HS-27A (cell line): ENCODE results near the gene FAM107A.

Experiments
- DNase-seq: peaks from one replicate; pipeline ENCODE4 v3.0.0-alpha.2; 2012; ENCODE audit warnings: low read depth, missing footprints

FAM107A gene

DNA sequence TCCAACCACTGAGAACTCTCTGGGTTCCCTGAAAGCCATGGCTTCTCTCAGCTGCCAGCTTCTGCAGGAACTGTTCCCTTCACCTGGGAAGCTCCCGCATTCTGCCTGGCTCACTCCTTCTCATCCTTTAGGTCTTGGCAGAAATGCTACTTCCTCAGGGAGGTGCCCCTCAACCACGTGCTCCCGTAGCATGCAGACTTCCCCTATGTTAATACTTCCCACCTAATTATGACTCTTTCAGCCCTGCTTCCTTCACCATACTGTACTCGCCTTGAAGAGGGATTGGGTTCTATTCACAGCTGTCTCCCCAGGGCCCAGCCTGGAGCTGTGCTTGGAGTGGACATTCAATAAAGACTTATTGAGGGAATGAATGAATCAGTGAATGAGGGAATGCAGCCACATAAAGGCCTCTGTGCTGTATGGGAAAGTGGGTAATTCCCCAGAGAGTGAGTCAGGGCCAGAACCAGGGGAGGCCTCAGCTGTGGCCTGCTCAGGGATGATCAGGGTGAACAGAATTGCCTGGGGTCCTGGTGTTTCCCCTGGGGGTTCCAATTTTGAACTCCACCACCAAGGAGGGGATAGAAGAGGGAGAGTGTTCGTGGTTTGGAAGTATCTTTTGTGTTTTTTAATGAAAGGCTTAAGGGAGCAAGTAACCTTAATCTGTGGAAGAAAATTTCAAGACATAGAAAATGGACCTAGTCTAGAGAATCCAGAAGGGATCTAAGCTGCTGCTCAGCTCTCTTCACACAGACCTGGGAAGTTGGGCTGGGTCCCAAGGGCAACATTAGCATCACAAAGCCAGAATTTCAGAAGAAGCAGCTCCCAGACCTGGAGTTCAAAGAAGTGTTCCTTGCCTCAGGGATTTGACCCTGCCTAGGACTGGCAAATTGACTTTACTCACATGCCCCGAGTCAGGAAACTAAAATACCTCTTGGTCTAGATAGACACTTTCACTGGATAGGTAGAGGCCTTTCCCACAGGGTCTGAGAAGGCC lies 14.6 kb upstream of the FAM107A start:
- DNase-seq: no peak

GRCh38 chr3:58588030-58588614 lies 10.9 kb upstream of the FAM107A start:
- no peak for DNase-seq

DNA sequence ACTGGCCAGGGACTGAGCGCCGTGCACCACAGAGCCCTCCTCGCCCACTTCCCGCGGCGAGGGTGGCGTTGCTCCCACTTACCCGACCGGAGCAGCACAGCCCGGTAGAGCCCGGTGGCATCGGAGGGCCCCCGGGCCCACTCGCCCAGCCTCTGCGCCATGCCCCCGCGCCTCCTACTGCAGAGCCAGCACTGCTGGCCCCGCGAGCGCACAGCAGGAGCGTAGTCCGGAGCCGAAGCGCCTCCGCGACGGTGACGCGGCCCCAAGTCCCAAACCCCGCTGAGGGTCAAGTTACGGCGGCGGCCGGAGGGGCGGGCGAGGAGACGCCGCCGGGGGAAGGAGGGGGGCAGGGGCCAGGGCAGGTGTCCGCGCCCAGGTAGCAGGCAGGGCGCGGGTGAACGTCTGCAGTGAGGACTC lies 9.6 kb upstream of the FAM107A start:
- no peak for DNase-seq

DNA sequence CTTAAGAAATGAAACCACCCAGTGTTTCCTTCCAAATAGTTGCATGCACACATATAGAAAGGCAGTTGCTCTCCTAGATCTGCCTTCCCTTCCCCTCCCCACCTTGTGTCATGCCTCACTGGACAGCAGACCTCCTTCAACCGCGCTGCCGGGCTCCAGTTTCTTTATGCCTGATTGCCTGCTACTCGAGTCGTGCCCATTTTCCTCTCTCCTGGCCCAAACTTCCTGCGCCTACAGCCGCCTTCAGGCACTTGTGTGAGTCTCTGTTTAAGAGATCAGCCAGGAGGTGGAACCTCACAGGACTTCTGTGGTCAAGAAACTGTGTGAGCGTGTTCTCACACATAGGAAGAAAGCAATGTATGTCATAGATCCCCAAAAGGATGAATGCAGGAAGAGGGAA lies 8.8 kb upstream of the FAM107A start:
- DNase-seq: no peak

DNA sequence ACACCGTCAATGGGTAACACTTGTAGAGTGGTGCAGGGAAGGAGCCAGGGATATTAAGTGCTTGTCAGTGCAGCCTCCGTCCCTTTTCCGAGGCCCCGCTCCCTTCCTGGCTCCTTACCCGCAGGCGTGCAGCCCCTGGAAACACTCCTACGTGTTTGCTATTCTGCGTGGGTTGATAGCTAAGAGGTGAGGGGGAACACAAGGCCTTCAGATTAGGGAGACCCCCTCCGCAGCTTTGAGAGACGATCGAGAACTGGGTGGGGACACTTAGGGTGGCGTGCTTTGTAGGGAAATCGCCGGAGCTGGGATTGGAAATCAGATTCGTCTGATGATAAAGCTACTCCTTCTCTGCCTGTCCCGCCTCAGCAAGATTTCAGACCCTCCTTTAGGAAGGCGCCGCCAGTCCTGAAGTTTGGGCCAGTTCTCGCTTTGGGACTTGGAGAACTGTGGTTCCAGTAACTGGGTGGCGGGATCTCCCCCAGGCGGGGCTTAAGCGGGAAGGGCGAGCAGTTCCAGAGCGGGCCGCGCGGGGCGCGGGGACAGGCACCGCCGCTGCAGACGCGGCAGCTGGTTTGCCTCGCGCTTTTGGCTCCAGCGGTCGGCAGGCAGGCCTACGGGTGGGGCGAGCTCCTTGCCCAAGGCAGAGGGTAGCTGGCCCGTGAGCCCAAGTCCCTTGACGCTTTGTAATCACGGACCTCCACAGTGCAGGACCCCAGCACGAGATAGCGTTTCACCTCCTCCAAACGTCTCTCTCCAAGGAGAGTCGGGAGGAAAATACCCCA lies 8.0 kb upstream of the FAM107A start:
- peak; percentile 42 for DNase-seq

DNA sequence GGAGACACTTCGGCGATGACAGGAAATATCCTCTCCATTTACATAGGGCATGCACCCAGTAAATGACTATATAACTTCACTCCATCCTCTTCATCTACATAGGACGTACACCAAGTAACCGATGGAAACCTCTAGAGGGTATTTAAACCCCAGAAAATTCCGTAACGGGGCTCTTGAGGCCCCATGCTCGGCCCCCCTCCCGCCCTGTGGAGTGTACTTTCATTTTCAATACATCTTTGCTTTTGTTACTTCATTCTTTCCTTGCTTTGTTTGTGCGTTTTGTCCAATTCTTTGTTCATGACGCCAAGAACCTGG lies 7.5 kb upstream of the FAM107A start:
- DNase-seq: no peak

DNA sequence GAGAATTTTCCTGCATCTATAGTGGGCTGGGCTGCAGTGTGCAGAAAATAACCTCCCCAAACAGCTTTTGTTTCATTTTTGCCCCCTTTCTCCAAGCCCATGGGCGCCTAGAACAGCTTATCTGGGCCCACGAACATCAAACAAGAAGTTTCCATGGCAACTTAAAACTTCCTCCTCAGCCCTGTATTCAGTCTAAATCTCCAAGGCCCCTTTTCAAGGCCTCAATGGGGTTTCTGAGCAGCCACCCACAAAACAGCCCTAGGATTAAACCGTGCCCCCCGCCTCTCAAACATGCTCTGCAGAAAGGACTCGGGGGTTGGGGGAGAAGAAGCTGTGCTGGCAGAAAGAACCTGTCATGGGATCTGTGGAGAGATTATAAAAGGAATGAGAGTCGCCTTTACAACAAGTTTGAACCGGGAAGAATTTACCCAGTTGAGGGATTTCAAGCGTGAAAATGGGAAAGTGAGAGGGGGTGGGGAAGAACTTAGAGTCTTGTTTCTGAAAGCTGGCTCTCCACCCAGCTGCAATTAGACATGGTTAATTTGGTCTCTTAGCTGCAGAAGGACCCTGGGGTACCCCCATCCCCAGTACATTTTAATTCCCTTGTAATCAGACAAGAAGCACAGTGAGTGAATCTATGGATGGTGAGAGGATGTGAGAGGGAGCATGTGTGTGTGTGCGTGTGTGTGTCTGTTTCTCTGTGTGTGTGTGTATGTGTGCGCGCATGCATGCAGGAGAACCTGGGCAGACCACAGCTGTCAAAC lies 4.3 kb upstream of the FAM107A start:
- DNase-seq: no peak

DNA sequence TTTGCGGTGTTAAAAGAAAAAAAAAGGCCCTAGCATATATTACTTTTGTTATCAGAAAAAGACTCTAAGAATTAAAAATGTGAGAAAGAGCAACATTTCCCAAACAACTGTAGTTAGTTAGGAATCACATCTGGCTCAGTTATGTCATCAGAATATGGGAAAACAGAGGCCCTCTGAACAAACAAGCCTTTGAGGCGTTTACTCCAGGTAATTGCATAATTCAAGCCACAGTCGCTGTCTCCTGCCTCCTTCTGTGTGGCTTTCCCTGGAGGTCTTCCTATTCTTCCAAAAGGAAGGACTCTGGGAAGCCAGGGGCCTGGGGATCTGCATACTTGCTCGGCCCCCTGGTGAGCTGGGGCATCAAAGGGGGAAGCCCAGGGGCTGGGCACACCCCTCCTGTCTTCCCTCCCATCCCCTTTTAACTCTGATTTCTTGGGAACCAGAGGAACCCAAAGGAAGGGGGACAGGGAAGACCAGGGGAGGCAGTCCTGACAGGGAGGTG lies 3.7 kb upstream of the FAM107A start:
- no peak for DNase-seq

GRCh38 chr3:58578873-58579272 lies 1.7 kb upstream of the FAM107A start:
- DNase-seq: no peak

GRCh38 chr3:58576716-58577115 lies 475 bp downstream of the FAM107A start:
- no peak for DNase-seq

DNA sequence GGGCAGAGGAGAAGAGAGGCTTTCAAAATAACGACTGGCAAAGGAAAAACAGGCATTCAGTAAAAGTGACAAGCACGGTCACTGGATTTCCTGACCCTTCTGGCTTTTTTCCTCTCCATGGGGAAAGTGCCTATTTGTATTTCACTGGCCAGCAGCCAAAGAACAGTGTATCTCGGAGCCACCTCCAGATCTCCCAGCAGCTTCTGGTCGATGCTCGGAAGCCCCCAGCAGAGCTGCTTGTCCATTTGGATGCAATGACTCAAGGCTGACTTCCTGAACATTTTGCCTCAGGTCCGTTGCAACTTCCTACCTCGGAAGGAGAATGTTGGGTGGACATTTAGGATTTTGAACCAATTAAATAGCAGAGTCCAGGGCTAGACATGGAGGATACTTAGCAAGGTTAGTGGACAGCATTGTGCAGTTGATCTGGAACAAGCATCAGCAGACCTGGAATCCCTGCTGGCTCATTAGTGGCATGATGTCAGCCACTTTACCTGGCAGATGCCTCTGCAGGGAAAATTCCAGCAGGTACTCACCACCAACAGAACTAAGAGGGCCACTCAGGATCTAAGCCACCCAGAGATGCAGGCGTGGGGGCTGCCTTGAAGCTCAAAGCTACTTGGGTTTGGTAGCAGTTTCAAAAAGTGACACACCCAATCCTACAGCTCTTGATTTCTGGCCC lies 1.1 kb downstream of the FAM107A start:
- no peak for DNase-seq

DNA sequence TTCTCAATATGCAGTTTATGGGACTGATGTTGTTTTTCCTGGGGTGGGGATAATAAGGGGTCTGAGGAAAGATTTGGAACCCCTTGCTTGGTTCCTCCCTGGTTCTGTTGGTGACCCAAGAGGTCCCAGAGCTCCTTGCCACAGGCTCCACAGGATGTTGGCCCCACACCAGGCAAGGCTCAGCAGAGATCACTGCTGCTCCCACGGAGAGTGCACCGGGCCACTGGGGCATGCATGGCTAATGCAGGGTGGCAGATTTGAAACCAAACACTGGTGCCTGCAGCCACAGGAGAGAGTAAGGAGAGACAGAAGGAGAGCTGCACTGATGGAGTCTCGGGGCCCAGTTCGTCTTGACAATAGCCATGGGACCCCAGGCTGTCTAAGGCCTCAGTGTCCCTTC lies 2.5 kb downstream of the FAM107A start:
- DNase-seq: no peak

GRCh38 chr3:58574106-58574505 lies 3.1 kb downstream of the FAM107A start:
- DNase-seq: no peak

DNA sequence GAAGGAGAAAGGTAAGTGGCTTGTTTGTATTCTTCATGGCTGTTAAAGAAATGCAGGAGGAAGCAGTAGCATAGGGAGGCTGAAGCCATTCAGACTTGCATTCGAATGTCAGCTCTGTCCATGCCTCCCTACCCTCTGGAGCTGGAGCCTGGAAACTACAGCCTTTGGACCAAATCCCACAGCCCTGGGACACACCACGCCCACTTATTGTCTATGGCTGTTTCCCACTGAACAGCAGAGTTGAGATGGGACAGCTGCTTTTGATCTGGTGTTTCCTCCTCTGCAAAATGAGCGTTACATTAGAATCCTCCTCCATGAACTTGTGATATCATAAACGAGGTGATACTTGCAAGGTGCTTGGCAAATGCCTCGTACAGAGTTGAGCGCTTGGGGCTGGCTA lies 3.6 kb downstream of the FAM107A start:
- no peak for DNase-seq

DNA sequence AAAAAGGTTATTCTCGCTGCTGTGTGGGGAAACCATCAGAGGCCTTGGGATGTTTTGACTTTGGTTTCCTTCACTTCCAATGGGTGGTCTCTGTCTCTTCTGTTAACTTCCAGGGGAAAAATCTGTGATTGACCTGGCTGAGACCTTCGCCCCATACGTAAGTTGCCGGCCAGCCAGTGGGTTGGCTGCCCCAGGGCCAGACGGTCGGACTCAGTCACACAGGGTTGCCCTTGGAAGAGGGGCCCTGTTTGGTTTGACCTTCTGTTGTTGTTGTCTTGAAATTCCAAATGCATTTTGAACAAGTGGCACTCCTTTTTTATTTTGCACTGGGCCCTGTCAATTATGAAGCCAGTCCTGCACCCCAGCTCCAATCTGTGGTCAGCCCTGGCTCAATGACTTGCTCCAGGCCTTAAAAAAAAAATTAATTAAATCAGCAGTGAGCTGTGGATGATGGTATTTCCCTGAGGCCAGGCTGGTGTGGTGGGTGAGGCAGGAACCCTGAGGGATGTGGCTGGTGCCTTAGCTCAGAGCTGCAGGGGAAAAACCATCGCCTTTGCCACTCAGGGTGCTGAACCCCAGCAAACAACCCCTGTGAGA lies 4.5 kb downstream of the FAM107A start:
- no peak for DNase-seq

- no peak for DNase-seq
These were observed 5.1 kb downstream of the FAM107A start for GRCh38 chr3:58572013-58572633.

DNA sequence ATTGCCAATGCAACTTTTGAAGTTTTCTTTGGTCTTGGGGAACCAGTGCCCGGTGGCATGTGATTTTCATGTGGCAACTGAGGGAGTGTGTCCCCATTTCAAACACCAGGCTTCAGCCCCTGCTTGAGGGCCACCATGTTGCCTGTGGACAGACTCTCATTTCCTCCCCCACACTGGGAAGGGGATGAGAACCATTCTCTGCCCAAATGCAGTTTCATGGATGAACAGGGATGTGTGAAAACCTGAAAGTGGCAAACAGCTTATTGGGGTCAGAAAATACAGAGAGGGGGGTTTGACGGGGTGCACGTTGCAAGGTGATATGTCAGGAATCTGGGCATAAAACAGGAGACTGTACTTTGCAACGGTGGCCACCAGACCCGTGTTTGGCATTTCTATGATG lies 6.3 kb downstream of the FAM107A start:
- DNase-seq: no peak

- DNase-seq: no peak
These were observed 7.7 kb downstream of the FAM107A start for GRCh38 chr3:58569287-58570001.

DNA sequence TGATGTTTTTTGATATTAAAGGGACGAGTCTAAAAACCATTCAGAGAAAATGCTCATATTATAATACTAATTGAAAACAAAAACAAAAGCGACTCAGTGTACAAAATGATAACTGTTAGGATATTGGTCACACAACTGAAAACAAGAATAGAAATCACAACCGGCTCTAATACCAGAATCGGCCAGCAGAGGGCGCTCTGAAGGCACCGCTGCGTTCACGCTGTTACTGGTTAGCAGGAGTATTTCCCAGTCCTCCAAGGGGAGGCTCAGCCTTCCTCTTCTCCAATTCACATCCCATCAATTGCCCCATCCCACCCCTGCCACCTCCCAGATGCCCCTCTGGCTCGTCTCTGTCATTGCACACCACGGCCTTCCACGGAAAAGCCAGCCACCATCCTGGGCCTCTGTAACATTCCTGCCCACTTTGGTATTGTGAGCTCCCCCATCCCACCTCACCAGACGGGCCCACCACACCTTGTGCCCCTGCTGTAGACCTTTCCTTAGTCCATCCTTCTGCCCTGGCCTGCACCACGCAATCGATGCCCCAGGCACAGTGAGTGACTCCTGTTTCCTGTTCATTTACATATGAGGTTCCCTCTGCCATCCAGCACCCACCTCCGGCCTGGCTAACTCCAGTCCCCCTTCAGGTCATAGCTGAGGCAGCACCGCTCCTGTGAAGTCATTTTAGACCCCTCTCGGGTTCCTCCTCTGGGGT lies 8.5 kb downstream of the FAM107A start:
- DNase-seq: no peak
